T-cell (primary cell): ENCODE data around the gene MRRF. TPM values are rescaled to one million over a fixed set of nuclear protein-coding genes. Genes with fewer than 3 reads are reported as not detected.
A peak's percentile ranks its signal among the peaks of the same experiment; 100 is the strongest.

Experiments
- ATAC-seq, 4 experiments: fragments of 200-7000 bp in 3 of 4; fragments of 150-1000 bp in 1 of 4; cut with Tn5 transposase; replicated peaks in 1 of 4; 1 replicate in 3 of 4; 2 replicates in 1 of 4; pipeline ENCODE4 v1.10.0; 2021; ENCODE audit warnings: moderate library complexity in 3 of 4, mild to moderate bottlenecking in 2 of 4, moderate number of reproducible peaks in 1 of 4
- CTCF ChIA-PET, 2 donors: fragments of 300-600 bp; sonication (Branson Sonifier 250); formaldehyde crosslinking; loops; one replicate each; lab custom pipeline; 2022; ENCODE audit warnings: antibody characterized with exemption in 2 of 2; lab: Charles Lee
- POLR2A ChIA-PET, 2 donors: fragments of 300-600 bp; sonication (Branson Sonifier 250); formaldehyde crosslinking; loops; one replicate each; lab custom pipeline; 2022; ENCODE audit warnings: antibody characterized with exemption in 2 of 2; lab: Charles Lee
- DNase-seq, 35 experiments: peaks; one replicate each; pipeline versions ENCODE4 v3.0.0 to v3.0.0-alpha.2; 2013 to 2023
- H3K27ac ChIP-seq: one replicate; pipeline ENCODE4 v1.5.1; 2013; ENCODE audit warnings: low read length
- H3K27me3 ChIP-seq, 2 experiments: replicated peaks in 1 of 2; 1 replicate in 1 of 2; 2 replicates in 1 of 2; pipeline versions ENCODE4 v1.6.1 to v1.7.0; 2013; ENCODE audit warnings: low read length in 1 of 2, mixed read lengths in 1 of 2; ENCODE audit not compliant: control insufficient read depth in 2 of 2, insufficient read depth in 2 of 2; ENCODE audit errors: extremely low read depth in 1 of 2
- H3K36me3 ChIP-seq, 2 donors: 1 replicate in 1 of 2; 2 replicates in 1 of 2; pipeline versions ENCODE4 v1.6.1 to v1.7.0; 2013; ENCODE audit warnings: low read length in 1 of 2; ENCODE audit not compliant: control insufficient read depth in 2 of 2, insufficient read depth in 1 of 2; ENCODE audit errors: extremely low read depth in 1 of 2
- H3K4me1 ChIP-seq, 2 experiments: 1 replicate in 1 of 2; 2 replicates in 1 of 2; pipeline versions ENCODE4 v1.6.1 to v1.7.0; 2013; ENCODE audit warnings: low read length in 2 of 2, mixed read lengths in 1 of 2; ENCODE audit not compliant: insufficient read depth in 2 of 2, control insufficient read depth in 1 of 2; ENCODE audit errors: extremely low read depth in 1 of 2
- H3K4me3 ChIP-seq, 2 donors: 1 replicate in 1 of 2; 2 replicates in 1 of 2; pipeline versions ENCODE4 v1.5.1 to v1.7.0; 2013; ENCODE audit warnings: mild to moderate bottlenecking in 2 of 2, low read length in 1 of 2, moderate library complexity in 1 of 2; ENCODE audit not compliant: control insufficient read depth in 1 of 2; ENCODE audit errors: extremely low read depth in 1 of 2
- H3K9me3 ChIP-seq: 2 replicates; pipeline ENCODE4 v1.7.0; 2013
- H3K27ac Mint-ChIP-seq, 2 donors: one replicate each; pipeline ENCODE4 v1.8.0; 2020 to 2021; ENCODE audit warnings: mild to moderate bottlenecking in 2 of 2, mixed read lengths in 2 of 2
- H3K27me3 Mint-ChIP-seq, 2 donors: one replicate each; pipeline ENCODE4 v1.8.0; 2021 to 2022; ENCODE audit warnings: mixed read lengths in 2 of 2
- H3K36me3 Mint-ChIP-seq: one replicate; pipeline ENCODE4 v1.8.0; 2021; ENCODE audit warnings: mixed read lengths
- H3K4me1 Mint-ChIP-seq, 3 donors: one replicate each; pipeline ENCODE4 v1.8.0; 2020 to 2022; ENCODE audit warnings: mixed read lengths in 3 of 3, mild to moderate bottlenecking in 1 of 3
- H3K4me3 Mint-ChIP-seq, 3 donors: one replicate each; pipeline ENCODE4 v1.8.0; 2020 to 2022; ENCODE audit warnings: mild to moderate bottlenecking in 3 of 3, mixed read lengths in 3 of 3, moderate library complexity in 3 of 3
- H3K9me3 Mint-ChIP-seq, 3 donors: one replicate each; pipeline ENCODE4 v1.8.0; 2020 to 2022; ENCODE audit warnings: mixed read lengths in 3 of 3
- WGBS: methylation state at CpG from one replicate; pipeline ENCODE4 v1.1.5; 2013; ENCODE audit warnings: missing lambda C conversion rate; ENCODE audit not compliant: insufficient coverage; 5-methylcytosine and 5-hydroxymethylcytosine counted together
- total RNA-seq, 35 experiments: library from RNA in 6 of 35; stranded (reverse) in 6 of 35; fragments of 120-200 nt in 1 of 35; gene quantifications; one replicate each; pipeline versions ENCODE4 v1.2.1 to v1.2.4 and lab custom pipeline; 2013 to 2026

MRRF gene
- total RNA-seq, 5 donors from 2014 or later (not counting 1 experiment from before 2014, with no cell fraction given) = 27.7 to 34.1 (median 29.1) TPM

DNA sequence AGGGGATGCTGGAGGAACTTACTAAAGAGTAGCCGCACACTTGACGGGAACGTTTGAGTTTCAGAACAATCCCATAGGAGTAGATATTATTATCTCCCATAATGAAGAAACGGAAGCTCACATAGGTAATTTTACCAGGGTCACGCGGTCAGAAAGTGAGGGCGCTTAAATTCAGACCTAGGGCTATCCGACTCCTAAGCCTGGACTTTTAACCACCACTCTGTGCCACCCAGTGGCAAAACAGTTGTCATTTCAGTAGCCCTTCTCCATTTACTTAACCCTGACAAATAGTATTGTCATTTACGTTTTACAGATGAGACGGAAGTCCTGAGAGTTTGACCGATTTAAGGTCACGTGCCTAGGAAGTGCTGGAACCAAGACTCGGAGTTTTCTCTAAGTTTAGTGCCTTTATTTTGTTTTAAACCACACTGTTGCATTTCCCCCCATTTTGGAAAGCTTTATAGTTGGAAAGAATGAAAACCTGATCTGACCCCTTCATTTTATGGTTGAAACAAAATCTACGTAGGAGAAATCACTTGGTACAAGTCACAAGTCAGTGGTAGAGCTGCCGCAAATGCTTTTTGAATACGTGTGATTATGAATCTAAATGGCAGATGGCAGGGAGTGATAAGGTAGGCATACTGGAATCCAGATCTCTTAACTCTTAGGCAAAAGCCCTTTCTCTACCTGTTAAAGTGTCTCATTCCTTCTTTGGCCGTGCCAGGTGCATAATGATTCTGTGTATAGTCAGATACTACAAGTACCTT, 650 bp downstream of the MRRF start:
- peak in 11 of 35 experiments; percentile 0 to 63 (median 9) for DNase-seq
- Mint-ChIP-seq H3K27ac (peak overlapping the region; percentile 97 to 98), H3K36me3 (peaks cover 10% of the 10 kb centered on the region), H3K4me1 (peaks cover 61 to 67% (median 65%) of the 10 kb centered on the region in 3 donors), H3K9me3 (no peaks in the 10 kb centered on the region), H3K27me3 (no peaks in the 10 kb centered on the region), H3K4me3 (peak overlapping the region; percentile 95 to 99 (median 98))
- ATAC-seq = peak; percentile 17 to 41 (median 32)
- no peaks in the 10 kb centered on the region for H3K27me3 ChIP-seq
- POLR2A ChIA-PET = interaction anchor here (0.6 to 1.0 kb wide), 3 partner anchors 10 to 637 kb away, joined by 3 to 7 read pairs (median 5); no protein-coding TSS in a partner anchor
- peaks cover 0 to 14% of the 10 kb centered on the region in 2 donors for H3K36me3 ChIP-seq
- no peaks in the 10 kb centered on the region for H3K9me3 ChIP-seq
- CTCF ChIA-PET = interaction anchor here (0.7 to 1.9 kb wide), 3 partner anchors 51 to 166 kb away, joined by 4 to 7 read pairs (median 6); no protein-coding TSS in a partner anchor
- H3K4me1 ChIP-seq = peaks cover 17 to 19% of the 10 kb centered on the region in 2 experiments
- WGBS = 4% methylated on average over 5 of the region's 17 CpGs
- peak overlapping the region; percentile 95 for H3K27ac ChIP-seq
- peak overlapping the region; percentile 98 for H3K4me3 ChIP-seq

DNA sequence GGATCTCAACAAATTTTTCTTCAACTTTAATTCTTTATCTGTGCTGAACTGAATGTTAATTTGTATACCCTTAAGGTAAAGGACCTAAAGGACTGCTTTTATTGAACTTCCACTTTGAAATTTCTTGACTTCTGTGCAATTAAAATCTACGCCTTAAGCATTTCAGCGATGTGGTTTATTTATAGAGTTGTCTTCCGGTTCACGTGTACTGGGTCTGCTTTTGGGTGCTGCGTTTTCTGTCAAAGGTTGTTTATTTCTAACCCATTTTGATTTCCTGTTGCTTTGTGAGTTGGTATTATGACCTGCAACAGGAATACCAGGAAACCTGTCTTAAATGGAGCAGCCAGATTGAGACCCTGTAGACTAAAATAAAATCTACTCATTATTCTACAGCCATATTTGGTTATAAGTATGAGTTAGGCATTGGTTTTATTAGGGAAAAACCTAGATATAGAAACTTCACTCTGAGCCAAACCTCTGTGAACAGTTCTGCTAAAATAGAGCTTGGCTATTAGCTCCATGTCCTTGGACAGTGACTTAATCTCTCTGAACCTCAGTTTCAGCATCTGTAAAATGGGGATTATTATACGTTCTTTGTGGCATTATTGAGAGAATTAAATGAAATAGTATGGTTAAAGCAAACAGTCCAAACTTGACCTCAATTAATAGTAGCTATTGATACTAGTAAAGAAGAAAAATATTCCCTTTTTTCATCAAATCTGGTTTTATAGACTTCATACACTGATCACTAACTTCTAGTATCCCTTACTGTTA, 3.5 kb downstream of the MRRF start:
- Histone ChIP-seq H3K4me3 (no peak overlapping the region), H3K27me3 (no peaks in the 10 kb centered on the region), H3K36me3 (peaks cover 0 to 6% of the 10 kb centered on the region in 2 donors), H3K27ac (no peak overlapping the region), H3K4me1 (peaks cover 12 to 13% of the 10 kb centered on the region in 2 experiments), H3K9me3 (no peaks in the 10 kb centered on the region)
- Mint-ChIP-seq H3K9me3 (no peaks in the 10 kb centered on the region), H3K4me1 (peaks cover 53 to 61% (median 58%) of the 10 kb centered on the region in 3 donors), H3K36me3 (peaks cover 20% of the 10 kb centered on the region), H3K27ac (peak overlapping the region in 1 of 2 donors; percentile 3), H3K4me3 (no peak overlapping the region), H3K27me3 (no peaks in the 10 kb centered on the region)
- ChIA-PET POLR2A (no interaction called here), CTCF (no interaction called here)
- no peak for ATAC-seq
- no CpG with 5 or more reads among the region's 6 CpGs for WGBS
- DNase-seq = no peak

DNA sequence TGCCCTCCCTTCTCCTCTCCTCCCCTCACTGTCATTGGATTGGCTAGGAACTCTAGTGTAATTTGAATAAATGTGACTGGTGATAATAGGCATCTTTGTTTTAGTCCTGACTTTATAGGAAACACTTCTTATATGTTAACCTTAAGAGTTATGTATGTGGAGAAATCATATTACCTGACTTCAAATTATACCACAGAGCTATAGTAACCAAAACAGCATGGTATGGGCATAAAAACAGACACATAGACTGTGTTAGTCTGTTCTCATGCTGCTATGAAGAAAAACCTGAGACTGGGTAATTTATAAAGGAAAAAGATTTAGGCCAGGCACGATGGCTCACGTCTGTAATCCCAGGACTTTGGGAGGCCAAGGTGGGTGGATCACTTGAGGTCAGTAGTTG, 9.4 kb downstream of the MRRF start:
- peaks cover 30 to 39% (median 34%) of the 10 kb centered on the region in 3 donors for H3K4me1 Mint-ChIP-seq
- ATAC-seq = no peak
- CTCF ChIA-PET = interaction anchor here in 1 of 2 donors (1.3 kb wide), 1 partner anchor 12 kb away, joined by 3 read pairs; no protein-coding TSS in a partner anchor

GRCh38 chr9:122276096-122276495, 11.4 kb downstream of the MRRF start:
- Mint-ChIP-seq H3K27ac (no peak overlapping the region), H3K9me3 (no peaks in the 10 kb centered on the region), H3K4me1 (peaks cover 34 to 36% (median 36%) of the 10 kb centered on the region in 3 donors), H3K36me3 (peaks cover 58% of the 10 kb centered on the region), H3K4me3 (no peak overlapping the region), H3K27me3 (no peaks in the 10 kb centered on the region)
- 100% methylated on average over 2 of the region's 7 CpGs for WGBS
- no peaks in the 10 kb centered on the region for H3K4me1 ChIP-seq
- H3K4me3 ChIP-seq = no peak overlapping the region
- DNase-seq (no peak), ATAC-seq (no peak)
- no peak overlapping the region for H3K27ac ChIP-seq
- CTCF ChIA-PET = no interaction called here
- peaks cover 0 to 12% of the 10 kb centered on the region in 2 donors for H3K36me3 ChIP-seq
- H3K27me3 ChIP-seq = no peaks in the 10 kb centered on the region
- H3K9me3 ChIP-seq = no peaks in the 10 kb centered on the region
- POLR2A ChIA-PET = no interaction called here

More for the DNA sequence above, 9.4 kb downstream of the MRRF start:
- POLR2A ChIA-PET = no interaction called here
- H3K36me3 Mint-ChIP-seq = peaks cover 52% of the 10 kb centered on the region
- H3K4me1 ChIP-seq = no peaks in the 10 kb centered on the region
- H3K36me3 ChIP-seq = peaks cover 0 to 6% of the 10 kb centered on the region in 2 donors
- H3K9me3 Mint-ChIP-seq = no peaks in the 10 kb centered on the region
- no peaks in the 10 kb centered on the region for H3K9me3 ChIP-seq
- 88% methylated on average over 2 of the region's 2 CpGs for WGBS
- no peak overlapping the region for H3K27ac Mint-ChIP-seq
- H3K4me3 Mint-ChIP-seq = no peak overlapping the region
- H3K27me3 ChIP-seq = no peaks in the 10 kb centered on the region
- H3K27me3 Mint-ChIP-seq = no peaks in the 10 kb centered on the region
- no peak for DNase-seq
- no peak overlapping the region for H3K27ac ChIP-seq
- H3K4me3 ChIP-seq = no peak overlapping the region

GRCh38 chr9:122277285-122277897, 12.7 kb downstream of the MRRF start:
- peaks cover 27 to 32% (median 28%) of the 10 kb centered on the region in 3 donors for H3K4me1 Mint-ChIP-seq

DNA sequence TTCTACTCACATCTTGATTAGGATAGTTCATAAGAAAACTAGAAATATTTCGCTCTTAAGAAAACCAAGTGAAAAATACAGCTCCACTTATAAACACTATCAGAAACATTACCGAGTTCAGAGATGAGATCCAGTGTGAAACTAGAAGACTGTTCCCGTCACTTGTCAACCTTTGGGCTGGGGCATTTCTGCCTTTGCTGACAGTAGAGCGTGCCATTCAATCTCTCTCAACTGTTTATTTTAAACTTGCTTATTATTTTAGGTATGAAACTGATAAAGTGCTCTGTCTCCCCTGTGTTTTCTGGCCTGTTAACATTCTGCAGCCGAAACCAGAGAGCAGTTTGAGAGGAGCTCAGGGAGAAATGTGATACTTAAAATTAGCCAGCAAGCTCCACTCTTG, 16.7 kb downstream of the MRRF start:
- Mint-ChIP-seq H3K27me3 (no peaks in the 10 kb centered on the region), H3K27ac (no peak overlapping the region), H3K4me3 (no peak overlapping the region), H3K9me3 (no peaks in the 10 kb centered on the region), H3K4me1 (peaks cover 5 to 8% (median 7%) of the 10 kb centered on the region in 3 donors), H3K36me3 (peaks cover 64% of the 10 kb centered on the region)
- DNase-seq = no peak
- Histone ChIP-seq H3K27ac (no peak overlapping the region), H3K4me1 (no peaks in the 10 kb centered on the region), H3K9me3 (no peaks in the 10 kb centered on the region), H3K27me3 (no peaks in the 10 kb centered on the region), H3K36me3 (peaks cover 3 to 49% of the 10 kb centered on the region in 2 donors), H3K4me3 (no peak overlapping the region)
- ATAC-seq = no peak
- ChIA-PET CTCF (no interaction called here), POLR2A (no interaction called here)
- 100% methylated on average over 1 of the region's 5 CpGs for WGBS

More at GRCh38 chr9:122277285-122277897, 12.7 kb downstream of the MRRF start:
- no peak overlapping the region for H3K4me3 ChIP-seq
- no peaks in the 10 kb centered on the region for H3K9me3 ChIP-seq
- no peak for DNase-seq
- CTCF ChIA-PET = no interaction called here
- no peak overlapping the region for H3K4me3 Mint-ChIP-seq
- peaks cover 65% of the 10 kb centered on the region for H3K36me3 Mint-ChIP-seq
- H3K27me3 Mint-ChIP-seq = no peaks in the 10 kb centered on the region
- no peaks in the 10 kb centered on the region for H3K4me1 ChIP-seq
- no peaks in the 10 kb centered on the region for H3K27me3 ChIP-seq
- POLR2A ChIA-PET = no interaction called here
- H3K27ac ChIP-seq = no peak overlapping the region
- ATAC-seq = no peak
- H3K27ac Mint-ChIP-seq = no peak overlapping the region
- H3K36me3 ChIP-seq = peaks cover 0 to 16% of the 10 kb centered on the region in 2 donors
- H3K9me3 Mint-ChIP-seq = no peaks in the 10 kb centered on the region
- WGBS = no CpG with 5 or more reads among the region's 10 CpGs
